Caki2 (cell line): ENCODE data around the gene VAC14. TPM values are rescaled to one million over a fixed set of nuclear protein-coding genes. Genes with fewer than 3 reads are reported as not detected.

Experiments
- DNase-seq: peaks from one replicate; pipeline ENCODE4 v3.0.0-alpha.2; 2015; ENCODE audit warnings: low read depth
- in situ Hi-C: cut with HindIII; loops from 2 replicates; pipeline ENCODE4 v1.10.0; 2016; ENCODE audit warnings: low sequenced_read_pairs, low pct_unique_long_range_greater_than_20kb, mixed read lengths
- total RNA-seq: library from RNA; depleted of rRNA; stranded (reverse); fragments of >200 nt; shearing (Covaris generic); gene quantifications from 2 replicates; pipeline ENCODE4 v1.2.3, GENCODE V29; 2014; ENCODE audit warnings: low replicate concordance

The VAC14 gene
- total RNA-seq, 1 experiment from 2014 or later = 56.6 TPM

- in situ Hi-C loops = no loop called here
- no peak for DNase-seq
Observed at GRCh38 chr16:70737377-70738082, 63.4 kb downstream of the VAC14 start.

DNA sequence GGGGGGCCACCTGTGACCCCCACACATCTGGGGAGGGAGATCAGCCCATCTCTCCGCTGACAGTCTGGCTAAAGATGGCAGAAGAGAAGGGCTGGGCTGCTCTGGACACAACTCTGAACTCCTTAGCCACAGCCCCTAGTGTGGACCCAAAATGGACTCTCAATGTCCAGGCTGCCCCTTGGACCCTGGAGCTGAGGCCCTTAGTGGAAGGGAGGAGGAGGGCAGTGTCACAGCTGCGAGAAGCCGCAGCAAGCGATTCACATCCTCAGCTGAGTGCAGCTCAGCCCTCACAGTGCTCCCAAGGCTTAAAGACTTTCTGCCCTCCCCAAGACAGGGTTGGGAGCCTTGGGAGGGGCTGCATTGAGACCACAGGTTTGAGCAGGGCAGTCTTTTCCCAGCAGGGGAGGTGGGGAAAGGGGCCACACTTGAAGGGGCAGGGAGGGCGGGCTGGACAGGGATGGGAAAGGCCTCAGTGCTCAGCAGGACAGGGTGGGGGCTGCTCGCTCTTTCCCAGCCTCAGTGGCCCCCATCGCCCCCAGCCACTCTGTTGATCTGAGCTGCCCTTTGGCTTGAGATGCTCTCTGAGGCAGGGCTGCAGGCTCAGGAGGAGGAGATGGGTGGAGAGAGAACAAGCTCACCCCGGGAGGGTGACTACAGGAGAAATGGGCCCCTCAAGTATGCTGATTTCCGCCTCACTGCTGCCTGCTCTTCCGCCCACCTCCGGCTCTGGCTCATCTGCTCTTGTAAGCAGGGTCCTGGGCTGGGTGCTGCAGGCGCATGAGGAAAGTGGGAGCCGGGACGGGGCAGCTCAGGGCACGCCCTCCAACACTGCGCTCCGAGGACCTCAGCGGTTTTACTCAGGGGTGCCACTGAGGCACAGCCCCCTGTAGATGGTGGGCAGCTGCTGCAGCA lies 64.2 kb downstream of the VAC14 start:
- DNase-seq = no peak
- in situ Hi-C loops = no loop called here

GRCh38 chr16:70735141-70735979 lies 65.6 kb downstream of the VAC14 start:
- DNase-seq = no peak
- in situ Hi-C loops = no loop called here

DNA sequence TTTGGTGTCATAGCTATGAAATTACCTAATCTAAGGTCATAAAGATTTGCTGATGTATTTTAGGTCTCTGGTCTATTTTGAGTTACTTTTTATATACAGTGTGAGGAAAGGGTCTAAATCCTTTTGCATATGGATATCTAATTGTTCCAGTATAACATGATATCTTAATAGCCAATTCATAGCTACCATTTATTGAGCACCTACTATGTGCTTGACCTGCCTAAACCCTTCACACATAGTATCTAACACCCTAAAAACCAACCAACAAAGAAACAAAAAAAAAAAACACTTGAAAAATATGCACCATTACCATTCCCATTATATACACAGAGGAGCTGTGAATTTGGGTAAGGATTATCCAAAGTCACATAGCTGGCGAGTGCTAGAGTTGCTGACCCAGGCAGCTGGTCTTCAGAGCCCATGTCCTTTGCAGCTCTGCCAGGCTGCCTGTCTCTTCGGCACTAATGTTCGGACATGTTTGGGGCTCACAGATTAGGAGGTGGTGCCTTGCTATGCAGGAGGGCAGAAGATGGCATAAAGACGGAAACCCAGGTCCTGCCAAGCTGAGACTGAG lies 66.3 kb downstream of the VAC14 start:
- in situ Hi-C loops = no loop called here
- DNase-seq = no peak

DNA sequence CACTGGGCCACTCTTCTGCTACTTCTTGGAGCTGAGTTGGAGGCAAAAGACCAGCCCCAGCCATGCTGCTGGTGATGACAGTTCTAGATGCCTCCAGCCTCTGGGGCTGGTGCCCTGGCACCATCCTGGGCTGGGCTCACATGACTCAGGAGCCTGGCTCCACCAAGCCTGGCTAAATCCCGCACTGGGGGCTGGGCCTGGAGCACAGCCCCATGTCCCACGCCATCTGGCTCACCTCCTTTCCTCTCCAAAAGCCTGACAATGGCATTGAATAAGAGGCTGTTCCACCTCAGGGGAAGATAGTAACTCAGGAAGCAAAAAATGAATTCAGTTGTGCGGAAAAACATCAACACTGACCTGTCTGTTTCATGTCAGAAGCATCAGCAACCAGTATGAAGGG lies 70.0 kb downstream of the VAC14 start:
- DNase-seq = no peak
- in situ Hi-C loops = no loop called here

GRCh38 chr16:70730031-70730430 lies 70.9 kb downstream of the VAC14 start:
- in situ Hi-C loops = no loop called here
- DNase-seq = no peak

DNA sequence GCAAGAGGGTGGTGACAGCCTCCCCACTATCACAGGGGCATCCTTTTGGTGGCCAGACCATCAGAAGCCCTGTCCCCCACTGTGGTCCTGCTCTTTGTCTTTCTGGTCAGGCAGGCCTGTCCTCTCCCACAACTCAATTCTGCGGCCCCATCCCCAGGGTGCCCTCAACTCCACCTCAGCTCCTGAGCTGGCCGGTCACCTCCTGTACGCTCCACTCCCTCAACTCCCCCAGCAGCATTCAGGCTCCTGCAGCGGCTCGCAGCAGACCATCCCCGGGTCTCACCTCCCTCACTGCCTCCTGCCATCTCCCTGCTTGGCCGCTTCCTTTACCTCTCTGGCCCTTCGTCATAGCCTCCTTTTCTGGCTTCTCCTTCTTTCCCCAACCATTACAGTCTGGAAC lies 71.7 kb downstream of the VAC14 start:
- in situ Hi-C loops = no loop called here
- no peak for DNase-seq

GRCh38 chr16:70728150-70728549 lies 72.8 kb downstream of the VAC14 start:
- in situ Hi-C loops = no loop called here

GRCh38 chr16:70726892-70727361 lies 74.0 kb downstream of the VAC14 start:
- in situ Hi-C loops = no loop called here

More at GRCh38 chr16:70728150-70728549, 72.8 kb downstream of the VAC14 start:
- DNase-seq = no peak

DNA sequence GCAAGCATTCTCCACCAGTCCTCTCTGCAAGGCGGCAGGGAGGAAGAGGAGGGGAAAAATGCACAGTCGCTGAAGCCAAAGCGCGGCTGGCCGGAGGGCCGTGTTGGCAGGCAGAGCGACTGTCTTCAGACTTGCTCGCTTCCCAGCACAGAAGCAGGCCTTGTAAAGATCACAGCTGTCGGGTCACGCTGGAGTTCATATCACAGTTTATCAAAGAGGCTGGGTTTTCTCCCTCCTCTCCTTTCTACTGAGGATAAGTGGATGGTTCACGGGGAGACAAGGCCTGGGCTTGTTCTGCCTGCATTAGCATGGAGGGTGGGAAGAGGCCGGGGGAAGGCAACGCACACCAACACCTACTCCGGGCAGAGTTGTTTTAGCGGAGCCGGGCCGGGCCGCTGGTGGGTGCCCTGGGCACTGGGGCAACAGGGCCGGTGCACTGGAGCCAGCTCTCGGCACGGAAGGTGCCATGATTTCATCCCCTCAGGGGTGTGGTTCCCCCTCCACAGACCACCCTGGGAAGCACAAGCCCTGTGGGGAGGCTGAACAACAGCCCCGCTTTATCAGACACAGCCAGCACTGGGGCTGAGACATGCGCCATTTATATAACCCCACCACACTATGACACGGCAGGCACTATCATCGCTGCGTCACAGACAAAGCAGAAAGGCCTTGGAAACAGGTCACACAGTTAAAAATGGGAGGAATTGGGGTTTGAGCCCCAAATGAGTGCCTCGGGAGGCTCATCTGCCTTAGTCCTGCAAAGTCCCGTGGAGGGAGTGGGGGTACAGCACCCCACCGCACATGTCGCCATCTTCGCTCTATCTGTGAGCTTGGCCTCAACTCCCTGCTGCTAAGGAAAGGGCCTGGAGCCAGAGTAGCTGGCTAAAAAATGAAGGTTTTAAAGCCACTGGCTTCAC lies 74.8 kb downstream of the VAC14 start:
- DNase-seq = no peak
- in situ Hi-C loops = no loop called here

More at GRCh38 chr16:70726892-70727361, 74.0 kb downstream of the VAC14 start:
- no peak for DNase-seq

- in situ Hi-C loops = no loop called here
- DNase-seq = no peak
Observed at GRCh38 chr16:70725024-70725911, 75.7 kb downstream of the VAC14 start.

DNA sequence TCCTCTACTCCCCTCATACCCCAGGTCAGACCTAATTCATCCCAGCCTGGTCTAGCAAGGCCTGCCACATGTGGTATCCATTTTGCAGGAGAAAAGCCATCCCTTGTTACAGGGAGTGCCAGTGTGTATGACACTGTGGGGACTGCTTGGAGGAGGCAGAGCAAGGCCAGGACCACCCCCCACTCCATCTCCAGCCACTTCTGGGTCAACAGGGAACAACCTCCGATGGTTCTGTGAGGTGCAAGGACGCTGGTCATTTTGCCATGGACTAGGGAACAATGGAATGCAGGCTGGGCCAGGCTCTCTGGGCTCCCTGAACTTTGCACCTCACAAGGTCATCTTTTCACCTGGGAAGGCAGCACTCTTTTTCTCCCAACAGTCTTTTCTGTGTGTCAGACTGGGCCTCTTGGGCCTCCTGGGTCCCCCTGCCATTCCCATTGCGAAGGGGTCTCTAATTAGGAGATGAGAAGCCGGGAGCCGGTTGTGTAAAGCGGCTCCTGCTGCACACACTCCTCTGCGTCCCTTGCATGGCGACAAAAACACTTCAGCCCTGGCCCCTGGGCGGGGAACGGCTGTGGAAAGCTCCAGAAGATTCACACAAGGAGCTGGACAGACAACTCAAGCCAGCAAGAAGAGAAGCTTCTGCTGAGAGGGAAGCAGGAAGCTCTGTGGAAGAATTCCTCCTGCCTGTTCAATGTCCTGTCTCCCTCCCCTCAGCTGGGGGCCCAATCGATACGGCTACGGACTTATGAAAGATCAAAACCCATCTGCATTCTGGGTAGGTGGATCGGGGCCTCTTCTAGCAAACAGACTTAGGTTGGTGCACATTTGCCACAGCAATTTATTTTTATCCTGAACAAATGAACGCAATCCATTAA lies 76.6 kb downstream of the VAC14 start:
- no peak for DNase-seq
- in situ Hi-C loops = no loop called here

DNA sequence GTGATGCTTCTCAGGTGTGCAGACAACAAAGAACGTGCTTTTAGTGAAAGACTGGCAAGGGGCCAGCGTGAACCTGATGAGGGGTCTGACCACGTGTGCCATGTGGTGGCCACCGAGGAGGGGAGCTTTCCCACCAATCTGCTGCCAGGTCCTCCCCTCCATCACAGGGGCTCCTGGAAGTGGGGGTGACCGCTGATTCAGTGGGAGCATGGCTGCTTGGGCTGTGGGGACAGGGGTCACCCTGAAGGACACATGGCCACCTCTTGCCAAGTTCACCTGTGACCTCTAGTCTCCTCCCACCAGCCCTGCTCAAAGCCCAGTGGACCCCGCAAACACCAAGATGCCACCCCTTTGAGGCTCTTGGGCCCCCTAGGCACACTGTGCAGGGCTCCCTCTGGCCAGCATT lies 77.2 kb downstream of the VAC14 start:
- DNase-seq = no peak
- in situ Hi-C loops = no loop called here

GRCh38 chr16:70721202-70721963 lies 79.6 kb downstream of the VAC14 start:
- in situ Hi-C loops = no loop called here

More at GRCh38 chr16:70721202-70721963, 79.6 kb downstream of the VAC14 start:
- DNase-seq = no peak
